SK-N-SH (cell line): ENCODE results near the gene ZEB1. TPM values are rescaled to one million over a fixed set of nuclear protein-coding genes. Genes with fewer than 3 reads are reported as not detected.
"Not testable (repeated sequence)": the region's sequence is repeated elsewhere in the genome, so short reads cannot be mapped to it uniquely, and the experiment has no call there.

Experiments
- CTCF ChIA-PET: fragments of 300-600, 350-600 bp; formaldehyde crosslinking; extraction: SDS; loops from one replicate; lab custom pipeline; 2021; lab: Yijun Ruan, JAX
- POLR2A ChIA-PET: fragments of 350-600 bp; sonication (Branson Sonifier 250); formaldehyde crosslinking; extraction: SDS; loops from one replicate; lab custom pipeline; 2020; ENCODE audit warnings: antibody characterized with exemption, inconsistent platforms; lab: Yijun Ruan, JAX
- DNase-seq: peaks from one replicate; pipeline ENCODE4 v3.0.0; 2012
- H2AFZ ChIP-seq: fragments of 200-600 bp; sonication (generic); 2 replicates; pipeline ENCODE4 v1.8.1; 2016; ENCODE audit warnings: antibody characterized with exemption, mild to moderate bottlenecking, low read depth
- H3F3A ChIP-seq: fragments of 200-600 bp; sonication (generic); replicated peaks from 2 replicates; pipeline ENCODE3; 2016; ENCODE audit warnings: antibody characterized with exemption, mild to moderate bottlenecking; ENCODE audit not compliant: insufficient read depth
- H3K27ac ChIP-seq, 2 experiments: fragments of 200-500 bp in 1 of 2; fragments of 200-600 bp in 1 of 2; sonication (Bioruptor generic) in 1 of 2; sonication (generic), shearing (Covaris generic) in 1 of 2; 2 replicates each; pipeline versions ENCODE4 v1.5.1 to v1.6.1; 2014 to 2016; ENCODE audit warnings: low read depth in 2 of 2, inconsistent platforms in 1 of 2, low read length in 1 of 2, mild to moderate bottlenecking in 1 of 2, mixed read lengths in 1 of 2
- H3K27me3 ChIP-seq: fragments of 200-600 bp; sonication (generic), shearing (Covaris generic); 2 replicates; pipeline ENCODE4 v1.6.1; 2016; ENCODE audit warnings: mixed run types; ENCODE audit not compliant: insufficient read depth
- H3K36me3 ChIP-seq, 2 experiments: fragments of 200-500 bp in 1 of 2; fragments of 200-600 bp in 1 of 2; sonication (Bioruptor generic) in 1 of 2; sonication (generic) in 1 of 2; replicated peaks in 1 of 2; 2 replicates each; pipeline versions ENCODE3 to v1.5.1; 2014 to 2016; ENCODE audit warnings: low read length in 1 of 2, mild to moderate bottlenecking in 1 of 2; ENCODE audit not compliant: insufficient read depth in 2 of 2, control insufficient read depth in 1 of 2
- H3K4me1 ChIP-seq, 2 experiments: fragments of 200-500 bp in 1 of 2; fragments of 200-600 bp in 1 of 2; sonication (Bioruptor generic) in 1 of 2; sonication (generic), shearing (Covaris generic) in 1 of 2; 2 replicates each; pipeline versions ENCODE4 v1.5.1 to v1.6.1; 2014 to 2016; ENCODE audit warnings: low read depth in 1 of 2, low read length in 1 of 2, mixed run types in 1 of 2; ENCODE audit not compliant: insufficient read depth in 2 of 2, control insufficient read depth in 1 of 2
- H3K4me2 ChIP-seq: fragments of 200-600 bp; sonication (generic), shearing (Covaris generic); 2 replicates; pipeline ENCODE4 v1.6.1; 2017; ENCODE audit warnings: mixed run types
- H3K4me3 ChIP-seq, 2 experiments: fragments of 200-500 bp in 1 of 2; fragments of 200-600 bp in 1 of 2; sonication (Bioruptor generic) in 1 of 2; sonication (generic), shearing (Covaris generic) in 1 of 2; 2 replicates each; pipeline versions ENCODE4 v1.5.1 to v1.8.1; 2014 to 2016; ENCODE audit warnings: low read depth in 2 of 2, inconsistent platforms in 1 of 2, low read length in 1 of 2, mild to moderate bottlenecking in 1 of 2, mixed read lengths in 1 of 2, moderate library complexity in 1 of 2
- H3K79me2 ChIP-seq: fragments of 200-600 bp; sonication (generic); 2 replicates; pipeline ENCODE4 v1.8.1; 2017; ENCODE audit warnings: mild to moderate bottlenecking; ENCODE audit not compliant: insufficient read depth
- H3K9ac ChIP-seq: fragments of 200-600 bp; sonication (generic); 2 replicates; pipeline ENCODE4 v1.6.1; 2017; ENCODE audit warnings: mixed run types
- H3K9me2 ChIP-seq: fragments of 200-600 bp; sonication (generic); 2 replicates; pipeline ENCODE4 v1.6.1; 2017; ENCODE audit warnings: mixed run types
- H3K9me3 ChIP-seq: fragments of 200-600 bp; sonication (generic); 2 replicates; pipeline ENCODE4 v1.6.1; 2017; ENCODE audit warnings: mixed run types, mild to moderate bottlenecking, moderate library complexity
- H4K20me1 ChIP-seq: fragments of 200-600 bp; sonication (generic); 2 replicates; pipeline ENCODE4 v1.6.1; 2017; ENCODE audit warnings: mild to moderate bottlenecking, mixed run types; ENCODE audit not compliant: insufficient read depth
- EP300 ChIP-seq, 2 experiments: IDR thresholded peaks; 2 replicates each; pipeline versions ENCODE4 v1.4.0 to v1.6.1; 2012; ENCODE audit warnings: borderline replicate concordance in 1 of 2, low read depth in 1 of 2, low read length in 1 of 2
- EZH2phosphoT487 ChIP-seq: fragments of 200-600 bp; sonication (generic); IDR thresholded peaks from 2 replicates; pipeline ENCODE4 v1.6.1; 2017; ENCODE audit warnings: low read depth, mixed run types, mild to moderate bottlenecking, antibody characterized with exemption, moderate library complexity, borderline replicate concordance
- GATA2 ChIP-seq: sonication (generic); formaldehyde crosslinking; IDR thresholded peaks from 2 replicates; pipeline ENCODE4 v1.5.0; 2020; ENCODE audit warnings: mild to moderate bottlenecking, missing genetic modification reagents
- PBX3 ChIP-seq: IDR thresholded peaks from 2 replicates; pipeline ENCODE4; 2012
- POLR2AphosphoS5 ChIP-seq: IDR thresholded peaks from 2 replicates; pipeline ENCODE4 v1.6.1; 2012; ENCODE audit warnings: low read depth, low read length
- REST ChIP-seq: IDR thresholded peaks from 2 replicates; pipeline ENCODE4 v1.6.1; 2012; ENCODE audit warnings: mild to moderate bottlenecking, low read depth, low read length, moderate library complexity
- RFX5 ChIP-seq: IDR thresholded peaks from 2 replicates; pipeline ENCODE4 v1.6.1; 2012; ENCODE audit warnings: mild to moderate bottlenecking, improper control_type of control experiment, low read length
- USF1 ChIP-seq: IDR thresholded peaks from 2 replicates; pipeline ENCODE4 v1.4.0; 2012; ENCODE audit warnings: low read depth, borderline replicate concordance
- YY1 ChIP-seq: IDR thresholded peaks from 2 replicates; pipeline ENCODE4 v1.4.0; 2012; ENCODE audit warnings: low read depth, mild to moderate bottlenecking
- WGBS: methylation state at CpG from one replicate; pipeline ENCODE4 v1.1.6; 2017; ENCODE audit warnings: low lambda C conversion rate; 5-methylcytosine and 5-hydroxymethylcytosine counted together
- polyA plus RNA-seq, 3 experiments: library from polyadenylated mRNA; depleted of rRNA; stranded (reverse); fragments of >200 nt; gene quantifications; 2 replicates each; pipeline ENCODE4 v1.2.3, GENCODE V29; 2012

The ZEB1 gene
- polyA plus RNA-seq, 1 of the 3 experiments (the other 2 are of a cell fraction): 5.4 TPM

DNA sequence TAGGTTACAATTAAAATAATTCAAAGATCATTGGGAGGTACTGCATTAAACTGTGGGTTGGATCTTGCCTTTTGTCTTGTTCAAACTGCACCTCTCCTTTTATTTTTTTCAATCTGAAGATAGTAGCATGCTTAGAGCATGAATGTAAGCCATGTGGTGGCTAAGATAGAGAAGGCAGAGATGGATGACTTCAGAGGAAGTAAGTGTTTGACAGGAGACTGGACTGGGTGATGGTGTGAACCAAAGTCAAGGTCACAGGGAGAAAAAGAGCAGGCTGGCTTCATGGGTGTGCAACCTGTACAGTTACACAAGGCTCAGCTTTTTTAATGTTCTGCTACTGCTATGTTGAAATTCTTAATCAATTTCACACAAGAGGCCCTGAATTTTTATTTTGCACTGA is 85.6 kb downstream of the ZEB1 start:
- peaks cover 13% of the 10 kb centered on the region for H3F3A ChIP-seq
- no peaks in the 10 kb centered on the region for H3K9me3 ChIP-seq
- ChIA-PET CTCF (interaction anchor here (1.0 kb wide), 1 partner anchor 9 kb away, joined by 3 read pairs; no protein-coding TSS in a partner anchor), POLR2A (no interaction called here)
- H3K36me3 ChIP-seq: peaks cover 0 to 4% of the 10 kb centered on the region in 2 experiments
- no peak overlapping the region for H2AFZ ChIP-seq
- peaks cover 41% of the 10 kb centered on the region for H3K79me2 ChIP-seq
- 0 out of 2 replicates have a peak, but pooled peaks have one; percentile 38 for TF ChIP-seq PBX3
- no peak for TF ChIP-seq RFX5
- H3K9ac ChIP-seq: no peak overlapping the region
- no peak overlapping the region for H3K4me3 ChIP-seq
- H3K9me2 ChIP-seq: no peaks in the 10 kb centered on the region
- no peaks in the 10 kb centered on the region for H3K27me3 ChIP-seq
- DNase-seq: peak; percentile 9
- peaks cover 0 to 3% of the 10 kb centered on the region in 2 experiments; a peak in 3 of 4 replicates for H3K4me1 ChIP-seq
- H3K4me2 ChIP-seq: no peak overlapping the region
- H4K20me1 ChIP-seq: no peaks in the 10 kb centered on the region
- H3K27ac ChIP-seq: peak overlapping the region in 1 of 2 experiments; percentile 17; a peak in 1 of 4 replicates

GRCh38 chr10:31405829-31406228 is 86.8 kb downstream of the ZEB1 start:
- 91% methylated on average over 3 of the region's 3 CpGs for WGBS
- H3K9me3 ChIP-seq, H3K4me2 ChIP-seq, CTCF ChIA-PET, H3K4me1 ChIP-seq, DNase-seq, H3K4me3 ChIP-seq, H2AFZ ChIP-seq, H3K9me2 ChIP-seq, POLR2A ChIA-PET, H3K36me3 ChIP-seq, H3K27me3 ChIP-seq, H3K27ac ChIP-seq, H3K9ac ChIP-seq, H4K20me1 ChIP-seq: not testable (repeated sequence)
- Histone ChIP-seq H3F3A (peaks cover 13% of the 10 kb centered on the region), H3K79me2 (peaks cover 42% of the 10 kb centered on the region)

DNA sequence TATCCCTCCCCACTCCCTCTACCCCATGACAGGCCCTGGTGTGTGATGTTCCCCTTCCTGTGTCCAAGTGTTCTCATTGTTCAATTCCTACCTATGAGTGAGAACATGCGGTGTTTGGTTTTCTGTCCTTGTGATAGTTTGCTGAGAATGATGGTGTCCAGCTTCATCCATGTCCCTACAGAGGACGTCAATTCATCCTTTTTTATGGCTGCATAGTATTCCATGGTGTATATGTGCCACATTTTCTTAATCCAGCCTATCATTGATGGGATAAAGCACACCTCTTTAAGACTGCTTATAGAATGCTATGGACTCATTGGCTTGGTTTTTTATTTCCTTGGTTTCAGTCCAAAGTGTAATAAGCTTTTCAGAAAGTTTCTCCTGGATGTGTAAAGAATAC is 93.4 kb downstream of the ZEB1 start:
- H3K4me1 ChIP-seq, CTCF ChIA-PET, H3K27ac ChIP-seq, H3K9me2 ChIP-seq, DNase-seq, POLR2A ChIA-PET, H3K9ac ChIP-seq, H3K9me3 ChIP-seq, H3K36me3 ChIP-seq, H2AFZ ChIP-seq, H4K20me1 ChIP-seq, H3F3A ChIP-seq, H3K27me3 ChIP-seq, H3K4me3 ChIP-seq, H3K4me2 ChIP-seq: not testable (repeated sequence)
- peaks cover 58% of the 10 kb centered on the region for H3K79me2 ChIP-seq
- 92% methylated on average over 2 of the region's 2 CpGs for WGBS

GRCh38 chr10:31413325-31413724 is 94.3 kb downstream of the ZEB1 start:
- no peaks in the 10 kb centered on the region for H3K9me3 ChIP-seq
- peak overlapping the region; percentile 54 for H3K4me2 ChIP-seq
- CTCF ChIA-PET: interaction anchor here (1.0 kb wide), 1 partner anchor 11 kb away, joined by 3 read pairs; no protein-coding TSS in a partner anchor
- DNase-seq: peak; percentile 26
- peak overlapping the region; percentile 21 to 77; a peak in 3 of 4 replicates for H3K27ac ChIP-seq
- no peaks in the 10 kb centered on the region for H3K9me2 ChIP-seq
- H3K79me2 ChIP-seq: peaks cover 66% of the 10 kb centered on the region
- H3K4me3 ChIP-seq: peak overlapping the region; percentile 25 to 48; a peak in 3 of 4 replicates
- H3K4me1 ChIP-seq: peaks cover 0 to 9% of the 10 kb centered on the region in 2 experiments; a peak in 2 of 4 replicates
- peak overlapping the region; percentile 57; the same call in 1 of the 2 replicates for H2AFZ ChIP-seq
- H4K20me1 ChIP-seq: no peaks in the 10 kb centered on the region
- no peaks in the 10 kb centered on the region for H3K36me3 ChIP-seq
- no peaks in the 10 kb centered on the region for H3K27me3 ChIP-seq
- peaks cover 3% of the 10 kb centered on the region for H3F3A ChIP-seq
- no peak overlapping the region for H3K9ac ChIP-seq
- POLR2A ChIA-PET: no interaction called here
- WGBS: 16% methylated on average over 1 of the region's 1 CpG
- TF ChIP-seq YY1 (no peak), REST (no peak), GATA2 (CRISPR knock-in tag) (peak; percentile 54), EP300 (IDR thresholded peaks at IDR 0.05; ENCODE audit: borderline replicate concordance in 1 of 2, low read depth in 1 of 2, low read length in 1 of 2) (0 out of 4 replicates have a peak, but pooled peaks of 1 of the 2 experiments have one; percentile 28), EZH2phosphoT487 (no peak), USF1 (no peak), POLR2AphosphoS5 (no peak)
